Endothelial cell of umbilical vein (primary cell): Measurements from ENCODE around the gene SMG5.

Source experiments
- EZH2 ChIP-seq: IDR thresholded peaks from 2 replicates; pipeline ENCODE4 v1.6.1; 2012; ENCODE audit warnings: borderline replicate concordance, low read depth, mild to moderate bottlenecking, moderate library complexity, low read length, inconsistent platforms; ENCODE audit not compliant: severe bottlenecking
- GATA2 ChIP-seq: IDR thresholded peaks from 2 replicates; pipeline ENCODE4 v1.7.0; 2011; ENCODE audit warnings: low read depth, mild to moderate bottlenecking, moderate library complexity, mixed read lengths, low read length; ENCODE audit not compliant: insufficient read length, insufficient read depth
- MAX ChIP-seq: IDR thresholded peaks from 2 replicates; pipeline ENCODE4 v1.6.1; 2011; ENCODE audit not compliant: insufficient read depth, insufficient read length
- MYC ChIP-seq: IDR thresholded peaks from one replicate; pipeline ENCODE4 v1.6.1; 2011; ENCODE audit warnings: mild to moderate bottlenecking, low read depth, low read length
- POLR2A ChIP-seq: IDR thresholded peaks from 2 replicates; pipeline ENCODE4 v1.6.1; 2012; ENCODE audit warnings: low read depth, mild to moderate bottlenecking, control low read depth, low read length
- POLR2AphosphoS5 ChIP-seq: IDR thresholded peaks from 2 replicates; pipeline ENCODE4 v1.6.1; 2012; ENCODE audit warnings: low read depth, mild to moderate bottlenecking, control low read depth, low read length, moderate library complexity; ENCODE audit not compliant: insufficient read depth
- TF ChIP-seq, protein P1 (sequence below), 2 donors: IDR thresholded peaks; 1 replicate in 1 of 2; 2 replicates in 1 of 2; pipeline ENCODE4 v1.5.1; 2011; ENCODE audit warnings: low read length in 2 of 2, mild to moderate bottlenecking in 2 of 2, moderate library complexity in 2 of 2, control low read depth in 1 of 2, inconsistent platforms in 1 of 2, low read depth in 1 of 2; ENCODE audit not compliant: insufficient read depth in 1 of 2; ENCODE audit errors: extremely low read depth in 1 of 2

DNA sequence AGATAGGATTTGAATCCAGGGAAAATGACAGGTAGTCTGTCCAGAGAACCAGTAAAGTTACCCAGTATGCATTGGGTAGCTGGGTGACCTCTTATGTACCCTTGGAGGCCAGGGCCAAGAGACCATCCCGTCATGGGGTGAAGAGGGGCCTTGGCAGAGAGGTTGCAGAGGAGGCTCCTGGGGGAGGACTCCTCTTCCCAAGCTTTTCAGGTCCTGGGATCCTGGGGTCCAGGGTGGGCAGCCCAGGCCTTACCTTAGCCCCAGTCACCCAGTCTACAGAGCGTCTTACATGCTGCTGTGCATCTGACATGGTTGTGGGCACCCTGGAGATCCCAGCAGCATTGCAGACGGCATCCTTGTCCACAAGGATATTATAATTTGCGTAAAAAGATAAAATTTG lies 55.8 kb downstream of the SMG5 start:
- TF ChIP-seq, protein P1, sequence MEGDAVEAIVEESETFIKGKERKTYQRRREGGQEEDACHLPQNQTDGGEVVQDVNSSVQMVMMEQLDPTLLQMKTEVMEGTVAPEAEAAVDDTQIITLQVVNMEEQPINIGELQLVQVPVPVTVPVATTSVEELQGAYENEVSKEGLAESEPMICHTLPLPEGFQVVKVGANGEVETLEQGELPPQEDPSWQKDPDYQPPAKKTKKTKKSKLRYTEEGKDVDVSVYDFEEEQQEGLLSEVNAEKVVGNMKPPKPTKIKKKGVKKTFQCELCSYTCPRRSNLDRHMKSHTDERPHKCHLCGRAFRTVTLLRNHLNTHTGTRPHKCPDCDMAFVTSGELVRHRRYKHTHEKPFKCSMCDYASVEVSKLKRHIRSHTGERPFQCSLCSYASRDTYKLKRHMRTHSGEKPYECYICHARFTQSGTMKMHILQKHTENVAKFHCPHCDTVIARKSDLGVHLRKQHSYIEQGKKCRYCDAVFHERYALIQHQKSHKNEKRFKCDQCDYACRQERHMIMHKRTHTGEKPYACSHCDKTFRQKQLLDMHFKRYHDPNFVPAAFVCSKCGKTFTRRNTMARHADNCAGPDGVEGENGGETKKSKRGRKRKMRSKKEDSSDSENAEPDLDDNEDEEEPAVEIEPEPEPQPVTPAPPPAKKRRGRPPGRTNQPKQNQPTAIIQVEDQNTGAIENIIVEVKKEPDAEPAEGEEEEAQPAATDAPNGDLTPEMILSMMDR (IDR thresholded peaks at IDR 0.05; ENCODE audit: extremely low read depth in 1 of 2, insufficient read depth in 1 of 2, low read depth in 1 of 2, low read length in 2 of 2): no peak
- TF ChIP-seq POLR2A (no peak), MAX (no peak), EZH2 (no peak), GATA2 (no peak), MYC (no peak), POLR2AphosphoS5 (no peak)
